HG03097 (cell line): ENCODE results near the gene TDRD9.

Source experiments
- ATAC-seq: cut with Tn5 transposase; IDR thresholded peaks from one replicate; pipeline ENCODE4 v1.9.1; 2021; ENCODE audit not compliant: unreplicated experiment, low FRiP score

Gene TDRD9

DNA sequence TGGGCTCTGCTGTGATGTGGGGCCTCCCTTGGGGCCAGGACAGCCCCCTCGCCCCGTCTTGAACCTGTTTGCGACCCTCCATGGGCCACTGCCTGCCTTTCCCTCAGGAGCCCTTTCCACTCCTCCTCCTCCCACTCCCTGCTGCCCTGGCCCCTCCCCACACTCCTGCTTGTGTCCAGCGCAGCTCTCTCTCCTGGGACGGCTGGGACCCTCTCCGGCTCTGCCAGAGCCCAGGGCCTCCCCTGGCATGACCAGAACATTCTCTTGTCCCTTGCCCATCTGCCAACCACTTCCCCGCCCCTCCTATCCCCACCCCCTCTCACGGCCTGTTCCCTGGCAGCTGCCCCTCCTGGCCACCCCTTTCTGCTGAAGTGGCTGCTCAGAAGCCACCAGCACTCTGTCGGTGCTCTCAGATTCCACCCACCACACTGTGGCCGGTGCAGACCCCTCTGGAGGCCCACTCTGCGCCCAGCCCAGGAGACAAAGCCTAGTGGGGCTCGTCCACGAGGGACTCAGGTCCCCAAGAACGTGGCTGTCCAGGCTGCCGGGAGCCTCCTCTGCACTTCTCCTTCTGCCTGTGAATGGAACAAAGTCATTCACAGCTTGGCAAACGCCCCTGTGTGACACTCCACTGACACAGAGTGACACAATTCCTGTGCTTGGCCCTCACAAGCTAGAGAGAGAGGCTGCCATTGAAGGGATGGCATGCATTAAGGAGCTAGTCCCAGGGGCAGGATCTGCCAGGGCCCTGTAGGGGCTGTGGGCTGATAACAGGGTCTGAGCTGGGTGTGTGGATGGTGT lies 158.6 kb downstream of the TDRD9 start:
- ATAC-seq = no peak

DNA sequence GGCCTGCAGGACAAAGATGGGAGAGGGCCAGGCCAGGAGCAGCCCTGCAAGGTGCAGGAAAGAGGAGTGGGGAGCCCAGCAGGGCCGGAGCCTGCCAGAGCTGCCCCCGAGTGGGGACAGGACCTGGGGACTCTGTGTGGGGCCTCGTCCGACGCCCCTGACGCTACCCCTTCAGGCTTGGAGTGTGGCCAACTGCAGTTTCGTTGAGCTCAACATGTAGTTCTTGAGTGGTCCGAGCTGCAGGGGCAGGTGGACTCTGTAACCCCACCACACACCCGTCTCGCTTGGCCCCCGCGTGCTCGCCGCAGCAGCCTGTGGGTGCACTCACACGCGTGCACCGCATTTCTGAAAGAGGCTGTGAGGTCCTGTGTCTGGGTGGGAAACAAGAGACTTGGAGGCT lies 159.2 kb downstream of the TDRD9 start:
- no peak for ATAC-seq

DNA sequence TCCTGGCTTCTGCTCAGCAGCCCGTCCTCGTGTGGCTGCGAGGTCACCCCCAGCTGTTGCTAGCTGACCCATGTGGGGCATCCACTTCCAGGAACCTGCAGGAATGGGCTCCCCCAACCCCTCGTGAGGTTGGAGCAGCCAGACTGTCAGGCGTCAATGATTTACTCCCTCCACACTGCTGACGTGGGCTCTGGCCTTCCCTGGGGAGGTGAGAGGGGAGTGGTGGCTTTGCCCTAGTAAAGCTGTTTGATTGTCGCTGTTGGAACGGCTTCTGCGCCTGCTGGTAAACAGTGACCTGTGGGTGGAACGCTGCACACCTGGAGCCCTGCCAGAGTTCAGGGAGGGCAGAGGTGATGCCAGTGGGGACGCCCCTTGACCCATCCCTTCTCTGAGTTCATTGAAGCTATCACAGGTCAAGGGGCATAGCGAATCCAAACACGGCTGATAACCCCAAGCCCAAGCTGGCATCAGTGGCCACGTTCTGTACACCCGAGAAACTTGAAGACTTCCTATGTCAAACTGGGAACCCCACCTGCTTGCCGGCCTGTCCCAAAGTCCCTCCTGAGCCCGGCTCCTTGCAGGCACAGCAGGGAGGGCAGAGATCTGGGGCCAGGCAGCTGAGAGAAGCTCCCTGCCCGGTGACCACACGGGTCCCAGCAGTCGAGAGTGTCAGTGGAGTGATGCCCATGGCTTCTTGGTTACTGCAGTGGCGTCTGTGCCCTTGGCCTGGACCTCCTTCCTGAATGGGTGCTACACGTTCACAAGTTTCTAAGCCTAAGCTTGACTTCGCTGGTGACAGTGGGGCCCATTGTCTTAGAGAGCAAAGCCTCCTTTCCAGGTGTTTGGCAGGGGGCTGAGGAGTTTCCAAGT lies 160.0 kb downstream of the TDRD9 start:
- no peak for ATAC-seq

DNA sequence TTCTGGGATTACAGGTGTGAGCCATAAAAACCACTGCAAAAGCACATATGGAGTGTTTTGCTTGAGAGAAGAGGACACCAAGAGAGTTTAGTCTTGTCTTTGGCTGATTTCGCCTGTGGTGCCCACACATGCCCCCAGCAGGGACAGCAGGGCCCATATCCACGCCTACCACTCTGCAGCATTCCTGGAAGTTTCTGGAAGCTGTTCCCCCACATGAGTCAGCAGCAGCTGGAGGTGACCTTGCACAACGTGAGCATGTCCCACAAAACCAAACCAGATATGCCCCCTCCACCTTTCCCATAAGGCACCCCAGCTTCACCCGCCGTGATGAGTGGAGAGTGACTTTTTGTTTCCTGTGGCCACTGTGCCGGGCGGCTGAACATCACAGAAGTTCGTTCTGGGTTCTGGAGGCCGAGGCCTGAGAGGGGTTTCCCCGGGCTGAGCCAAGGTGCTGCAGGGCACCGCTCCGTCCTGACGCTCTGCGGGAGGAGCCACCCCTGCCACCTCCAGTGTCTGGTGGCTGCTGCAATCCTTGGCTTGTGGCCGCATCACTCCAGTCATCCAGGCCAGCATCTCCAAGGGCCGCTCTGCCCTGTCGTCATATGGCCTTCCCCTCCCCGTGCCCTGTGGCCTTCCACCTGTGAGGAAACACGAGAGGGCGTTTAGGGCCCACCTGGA lies 162.0 kb downstream of the TDRD9 start:
- no peak for ATAC-seq

DNA sequence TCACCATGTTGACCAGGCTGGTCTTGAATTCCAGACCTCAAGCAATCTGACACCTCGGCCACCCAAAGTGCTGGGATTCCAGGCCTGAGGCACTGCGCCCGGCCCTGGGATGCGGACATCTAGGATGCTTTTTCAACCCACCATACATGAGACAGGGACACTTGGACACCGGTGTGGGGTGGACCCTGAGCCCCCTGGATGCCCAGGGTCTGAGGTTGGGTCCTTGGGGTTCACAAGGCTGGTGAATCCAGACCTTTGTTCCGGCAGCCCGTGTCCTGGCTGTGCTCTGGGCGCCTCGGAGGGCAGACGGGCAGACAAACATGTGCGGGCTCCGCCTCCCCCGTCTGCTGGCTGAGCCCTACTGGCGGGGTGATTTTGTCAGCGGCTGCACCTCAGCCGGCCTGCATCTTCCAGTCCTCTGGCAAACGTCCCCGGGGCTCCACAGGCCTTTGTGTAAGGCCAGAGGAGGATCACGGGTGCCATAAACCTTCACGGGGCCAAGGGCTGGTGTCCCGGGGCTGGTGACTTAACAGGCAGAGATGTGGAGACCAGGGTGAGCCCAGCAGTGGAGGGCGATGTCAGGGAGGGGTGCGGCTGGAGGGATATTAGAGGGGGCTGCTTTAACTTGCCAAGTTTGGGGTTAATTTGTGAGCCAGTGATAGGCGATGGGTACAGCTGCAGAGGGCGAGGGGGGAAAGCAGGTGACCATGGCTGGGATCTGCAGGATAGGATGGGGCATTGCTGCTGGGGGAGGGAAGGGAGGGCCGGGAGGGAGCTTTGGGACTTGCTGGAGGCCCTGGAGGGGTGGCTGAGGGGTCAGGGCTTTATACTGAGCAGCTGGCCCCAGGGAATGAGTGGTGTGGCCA lies 163.0 kb downstream of the TDRD9 start:
- ATAC-seq = no peak

DNA sequence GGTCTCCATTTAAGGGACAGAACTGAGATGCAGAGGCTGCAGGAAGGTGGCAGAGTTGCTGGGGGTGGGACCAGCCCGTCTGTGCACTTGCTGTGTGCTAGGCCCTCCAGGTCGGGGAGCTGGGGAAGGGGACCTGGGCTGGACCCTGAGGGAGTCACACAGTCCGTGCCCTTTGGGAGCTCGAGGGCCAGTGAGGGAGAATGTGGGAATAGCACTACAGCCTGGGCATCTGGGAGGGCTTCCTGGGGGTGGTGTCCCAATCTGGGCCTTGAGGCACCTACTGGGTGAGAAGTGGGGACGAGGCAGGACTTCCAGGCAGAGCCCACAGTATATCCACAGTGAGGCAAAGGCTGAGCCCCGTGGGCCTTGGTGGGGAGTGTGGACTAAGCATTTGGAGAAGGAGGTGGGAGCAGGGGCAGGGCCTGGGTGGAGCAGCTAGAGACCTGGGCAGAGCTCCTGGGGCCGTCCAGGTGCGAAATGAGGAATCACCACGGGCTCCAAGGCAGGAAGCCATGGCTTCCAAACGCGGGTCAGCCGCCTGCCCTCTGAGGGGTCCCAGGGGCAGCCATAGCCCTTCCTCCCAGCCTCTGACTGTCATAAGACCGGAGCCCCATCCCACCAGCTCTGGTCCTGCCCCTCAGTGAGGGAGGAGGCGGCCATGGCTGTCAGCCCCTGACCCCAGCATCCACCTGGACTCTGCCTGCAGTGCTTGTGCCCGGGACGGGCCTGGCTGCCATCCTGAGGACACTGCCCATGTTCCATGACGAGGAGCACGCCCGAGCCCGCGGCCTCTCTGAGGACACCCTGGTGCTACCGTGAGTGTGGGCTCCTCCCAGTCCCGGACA lies 163.9 kb downstream of the TDRD9 start:
- ATAC-seq = no peak

DNA sequence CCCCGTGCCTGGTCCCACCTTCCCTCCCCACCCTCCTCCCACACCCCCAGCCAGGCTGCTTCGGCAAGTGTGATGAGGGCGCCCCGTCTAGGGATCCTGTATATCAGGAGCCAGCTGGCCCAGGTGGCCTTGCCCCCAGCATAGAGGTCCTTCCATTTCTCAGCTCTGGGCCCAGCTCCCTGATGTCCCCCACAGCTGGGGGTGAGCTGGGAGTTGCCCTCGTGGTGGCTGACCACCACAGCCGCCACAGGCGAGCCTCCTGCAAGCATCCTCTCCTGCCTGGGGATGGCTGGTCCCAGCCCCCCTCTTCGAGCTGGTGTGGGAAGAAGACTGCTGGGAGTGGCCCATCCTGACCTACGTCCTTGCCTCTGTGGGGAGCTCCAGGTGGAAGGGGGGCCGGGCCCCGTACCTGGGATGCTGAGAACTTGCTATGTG lies 164.7 kb downstream of the TDRD9 start:
- no peak for ATAC-seq

DNA sequence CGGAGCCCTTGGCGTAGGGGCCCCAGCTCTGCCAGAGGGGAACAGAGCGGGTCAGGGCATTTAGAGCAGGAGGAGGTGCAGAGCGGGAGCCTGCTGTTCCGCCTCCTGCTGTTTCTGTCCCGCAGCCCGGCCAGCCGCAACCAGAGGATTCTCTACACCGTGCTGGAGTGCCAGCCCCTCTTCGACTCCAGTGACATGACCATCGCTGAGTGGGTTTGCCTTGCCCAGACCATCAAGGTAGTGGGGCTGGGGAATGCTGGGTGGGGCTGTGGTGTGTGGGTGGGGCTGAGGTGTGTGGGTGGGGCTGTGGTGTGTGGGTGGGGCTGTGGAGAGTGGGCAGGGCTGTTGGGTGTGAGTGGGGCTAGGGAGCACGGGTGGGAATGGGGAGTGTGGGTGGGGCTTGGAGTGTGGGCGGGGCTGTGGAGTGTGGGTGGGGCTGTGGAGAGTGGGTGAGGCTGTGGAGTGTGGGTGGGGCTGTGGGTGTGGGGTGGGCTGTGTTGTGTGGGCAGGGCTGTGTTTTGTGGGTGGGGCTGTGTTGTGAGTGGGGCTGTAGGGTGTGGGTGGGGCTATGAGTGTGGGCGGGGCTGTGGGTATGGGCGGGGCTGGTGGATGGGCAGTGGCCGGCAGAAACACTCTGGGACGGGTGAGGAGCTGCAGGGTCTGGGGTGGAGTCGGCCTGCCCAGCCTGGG lies 165.3 kb downstream of the TDRD9 start:
- no peak for ATAC-seq

DNA sequence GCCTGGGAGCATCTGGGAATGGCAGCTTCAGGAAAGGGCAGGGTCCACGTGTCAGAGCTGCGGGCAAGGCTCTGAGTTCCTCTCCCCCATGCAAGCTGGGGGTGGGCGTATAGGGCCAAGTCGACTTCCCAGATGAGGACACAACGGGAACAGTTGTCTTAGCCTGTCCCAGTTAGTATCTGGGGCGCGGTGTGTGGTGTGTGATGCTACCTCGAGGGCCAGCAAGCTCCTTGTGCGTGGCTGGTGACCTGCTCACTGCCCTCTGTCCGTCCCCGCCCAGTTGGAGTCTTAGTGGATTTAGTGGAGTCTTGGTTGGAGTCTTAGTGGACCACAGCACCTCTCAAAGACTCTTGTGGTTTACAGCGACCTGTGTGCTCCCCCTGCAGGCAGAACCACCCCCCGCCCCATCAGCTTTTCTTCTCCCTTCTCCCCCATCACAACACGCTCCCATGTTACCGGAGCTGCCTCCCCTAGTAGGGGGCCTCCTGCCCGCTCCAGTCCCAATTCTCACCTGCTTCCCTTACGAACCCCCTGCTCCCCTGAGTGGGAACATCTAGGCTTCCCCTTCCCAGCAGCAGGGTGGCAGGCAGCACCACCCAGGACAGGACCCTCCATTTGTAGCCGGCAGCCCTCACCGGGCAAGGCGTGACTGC lies 165.9 kb downstream of the TDRD9 start:
- ATAC-seq = no peak

DNA sequence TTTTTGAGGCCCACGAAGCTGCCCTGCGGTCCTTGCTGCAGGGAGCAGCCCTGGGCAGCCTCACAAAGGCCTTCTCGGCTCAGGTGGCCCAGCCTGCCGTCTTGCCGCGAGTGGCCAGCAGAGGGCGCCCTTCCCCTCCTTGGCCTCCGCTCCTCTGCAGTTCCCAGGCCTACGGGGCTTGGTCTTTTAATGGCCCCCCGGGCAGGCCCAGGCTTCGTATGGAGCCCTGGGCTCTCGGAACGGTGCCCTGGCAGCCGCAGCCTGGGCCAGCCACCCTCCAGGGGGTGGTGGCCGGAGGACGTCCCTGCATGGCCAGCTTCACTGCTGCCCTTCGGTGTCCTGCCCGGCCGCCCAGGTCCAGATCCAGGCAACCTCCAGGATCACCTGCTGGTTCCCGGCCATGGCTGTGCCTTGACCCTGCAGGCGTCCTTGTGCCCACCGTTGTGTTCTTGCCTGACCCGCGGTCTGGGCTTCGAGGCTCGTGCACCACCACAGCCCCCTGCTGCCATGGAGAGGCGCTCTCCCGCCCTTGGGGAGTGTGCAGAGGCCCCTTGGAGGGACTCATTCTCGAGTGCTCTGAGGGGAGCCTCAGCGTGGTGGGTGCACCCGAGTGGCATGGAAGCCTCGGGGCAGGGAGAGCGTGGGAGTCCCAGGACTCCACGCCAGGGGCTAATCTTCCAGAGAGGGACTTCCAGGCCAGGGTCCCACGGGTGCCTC lies 166.6 kb downstream of the TDRD9 start:
- ATAC-seq = no peak

DNA sequence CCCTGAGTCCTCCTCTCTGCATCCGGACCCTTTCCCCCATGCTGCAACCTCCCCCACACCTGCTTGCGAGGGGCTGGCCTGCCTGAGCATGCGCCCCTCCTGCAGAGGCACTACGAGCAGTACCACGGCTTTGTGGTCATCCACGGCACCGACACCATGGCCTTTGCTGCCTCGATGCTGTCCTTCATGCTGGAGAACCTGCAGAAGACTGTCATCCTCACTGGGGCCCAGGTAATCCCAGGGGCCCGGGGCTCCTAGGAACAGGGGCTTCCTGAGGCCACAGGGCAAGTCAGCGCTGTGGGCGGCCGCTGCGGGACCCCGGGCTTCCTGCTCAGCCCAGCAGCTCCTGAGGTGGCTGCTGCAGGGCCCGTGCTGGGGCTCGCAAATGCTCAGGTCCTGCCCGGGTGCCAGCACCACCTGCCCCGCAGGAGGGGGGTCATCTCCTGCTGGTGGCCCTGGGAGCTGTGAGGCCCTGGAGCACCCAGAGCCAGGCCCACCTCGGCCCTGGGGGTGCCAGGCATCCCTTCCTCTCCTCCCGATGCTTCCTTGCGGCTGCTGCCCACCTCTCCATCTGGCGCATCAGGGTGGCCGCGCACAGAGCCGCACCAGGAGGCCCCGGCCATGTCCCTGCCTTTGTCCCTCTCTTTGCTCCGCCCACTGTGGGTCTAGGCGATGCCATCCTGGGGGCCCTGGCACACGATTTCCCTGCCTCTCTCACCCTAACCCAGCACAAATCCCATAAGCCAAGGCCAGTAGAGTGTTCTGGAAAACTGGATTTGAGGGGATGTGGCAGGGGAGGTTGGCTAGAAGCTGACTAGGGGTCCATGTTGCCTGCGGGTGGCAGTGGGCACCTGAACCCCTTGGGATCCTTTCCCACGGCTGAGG lies 167.4 kb downstream of the TDRD9 start:
- ATAC-seq = no peak

DNA sequence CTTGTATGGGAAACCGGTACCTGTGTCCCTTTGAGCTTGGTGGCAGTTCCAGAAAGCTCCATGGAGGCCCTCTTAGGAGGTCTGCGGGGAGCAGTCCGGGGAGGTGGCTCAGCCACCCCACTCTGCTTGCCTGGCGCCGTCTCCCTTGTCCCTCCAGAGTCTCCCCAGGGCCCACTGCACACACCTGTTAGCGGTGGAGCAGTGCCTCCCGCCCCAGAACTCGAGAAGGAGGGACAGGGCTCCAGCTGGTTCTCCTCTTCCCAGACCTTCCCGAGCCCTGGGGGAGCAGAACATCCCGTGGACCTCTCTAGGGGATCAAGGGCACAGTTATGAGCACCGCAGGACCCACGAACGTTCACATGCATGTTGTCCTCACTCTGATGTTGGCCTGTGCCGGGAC lies 168.1 kb downstream of the TDRD9 start:
- ATAC-seq = no peak

DNA sequence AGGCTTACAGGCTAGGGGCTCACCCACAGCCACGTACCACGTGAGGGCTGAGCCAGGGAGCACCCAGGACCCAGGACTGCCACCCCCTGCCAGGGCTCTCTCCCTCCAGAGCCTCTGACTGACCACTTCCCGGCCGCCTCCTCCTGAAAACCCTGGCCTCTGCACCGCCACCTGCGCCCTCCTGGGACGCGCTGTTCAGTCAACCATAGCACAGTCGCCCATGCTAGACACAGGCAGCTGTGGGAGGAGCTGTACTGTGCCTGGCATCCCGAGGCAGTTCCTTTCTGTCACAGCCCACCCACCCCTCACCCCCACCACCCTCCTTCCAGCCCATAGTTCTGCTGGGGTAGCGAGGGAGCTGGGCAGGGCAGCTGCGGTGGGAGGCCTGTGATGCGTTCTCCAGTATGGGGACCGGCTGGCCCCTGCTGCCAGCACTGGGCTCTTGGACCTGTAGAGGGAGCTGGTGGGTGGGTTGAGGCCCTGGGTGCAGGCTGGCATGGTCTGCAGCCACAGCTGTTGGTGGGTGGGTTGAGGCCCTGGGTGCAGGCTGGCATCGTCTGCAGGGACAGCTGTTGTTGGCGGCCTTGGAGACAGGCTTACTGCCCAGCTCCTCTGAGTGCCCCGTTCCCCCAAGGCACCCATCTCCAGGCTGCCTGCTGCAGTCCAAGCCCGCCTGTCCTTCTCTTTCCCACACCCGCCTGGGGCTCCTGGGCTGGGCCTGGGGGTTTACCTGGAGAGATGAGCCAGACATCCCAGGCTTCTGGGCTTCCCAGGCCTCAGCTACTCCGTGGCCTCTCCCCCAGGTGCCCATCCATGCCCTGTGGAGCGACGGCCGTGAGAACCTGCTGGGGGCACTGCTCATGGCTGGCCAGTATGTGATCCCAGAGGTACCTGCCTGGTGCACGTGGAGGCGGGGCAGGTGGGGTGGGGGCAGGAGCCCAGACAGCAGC lies 168.8 kb downstream of the TDRD9 start:
- ATAC-seq = no peak

DNA sequence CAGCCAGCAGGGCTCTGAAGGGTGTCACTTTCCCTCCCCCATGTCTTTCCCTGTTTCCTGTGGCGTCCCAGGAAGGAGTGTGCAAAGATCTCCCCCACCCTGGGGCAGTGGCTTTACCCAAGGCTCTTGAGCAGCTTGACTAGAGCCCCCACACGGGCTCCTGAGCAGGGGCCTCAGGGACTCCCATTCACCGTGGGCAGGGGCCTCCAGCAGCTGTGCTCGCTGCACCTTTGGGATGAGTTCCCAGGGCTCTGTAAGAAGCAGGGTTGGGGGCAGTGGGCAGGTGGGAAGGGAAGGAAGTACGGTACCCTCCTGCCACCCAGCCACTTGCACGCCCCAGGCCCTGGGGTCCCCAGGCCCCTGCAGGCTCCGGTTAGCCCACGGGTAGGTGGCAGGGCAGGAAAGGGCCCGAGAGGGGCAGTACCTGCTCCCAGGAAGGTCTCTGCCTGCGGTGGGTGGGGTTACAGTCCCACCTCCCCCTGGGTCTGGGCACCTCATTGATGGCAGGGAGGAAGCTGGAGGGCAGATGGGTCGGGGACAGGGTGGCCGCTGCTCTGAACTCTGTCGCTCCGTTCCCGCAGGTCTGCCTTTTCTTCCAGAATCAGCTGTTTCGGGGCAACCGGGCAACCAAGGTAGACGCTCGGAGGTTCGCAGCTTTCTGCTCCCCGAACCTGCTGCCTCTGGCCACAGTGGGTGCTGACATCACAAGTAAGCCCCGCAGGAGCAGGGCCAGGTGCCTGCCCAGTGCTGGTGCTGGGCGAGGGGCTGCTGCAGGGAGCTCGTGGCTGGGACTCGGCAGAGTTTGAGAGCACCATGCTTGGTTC lies 170.2 kb downstream of the TDRD9 start:
- ATAC-seq = no peak
